Breast epithelium (tissue), 4 donors: ENCODE results near the gene SH2D7. TPM values are rescaled to one million over a fixed set of nuclear protein-coding genes. Genes with fewer than 3 reads are reported as not detected.
A peak's percentile ranks its signal among the peaks of the same experiment; 100 is the strongest.

Source experiments
- DNase-seq, 2 donors: peaks; one replicate each; pipeline ENCODE4 v3.0.0-alpha.2; 2019; ENCODE audit warnings: low spot score in 2 of 2
- H3K27ac ChIP-seq, 2 donors: fragments of 200-600 bp; sonication (generic) in 1 of 2; one replicate each; pipeline ENCODE4 v1.5.1; 2016 to 2019; ENCODE audit warnings: mild to moderate bottlenecking in 1 of 2
- H3K27me3 ChIP-seq, 2 donors: fragments of 200-600 bp; sonication (generic) in 1 of 2; one replicate each; pipeline versions ENCODE4 v1.5.1 to v1.6.0; 2017 to 2019; ENCODE audit warnings: control low read depth in 1 of 2, mild to moderate bottlenecking in 1 of 2
- H3K36me3 ChIP-seq: fragments of 200-600 bp; one replicate; pipeline ENCODE4 v1.5.1; 2019
- H3K4me1 ChIP-seq, 2 donors: fragments of 200-600 bp; sonication (generic); one replicate each; pipeline ENCODE4 v1.5.1; 2016 to 2019; ENCODE audit warnings: control low read depth in 1 of 2
- H3K4me3 ChIP-seq, 3 donors: fragments of 200-600 bp; sonication (generic); 1 replicate in 2 of 3; 2 replicates in 1 of 3; pipeline ENCODE4 v1.5.1; 2016 to 2019; ENCODE audit warnings: mild to moderate bottlenecking in 3 of 3, moderate library complexity in 2 of 3
- H3K9me3 ChIP-seq, 2 donors: fragments of 200-600 bp; sonication (generic) in 1 of 2; one replicate each; pipeline ENCODE4 v1.5.1; 2016 to 2019; ENCODE audit warnings: control low read depth in 1 of 2
- POLR2A ChIP-seq: fragments of 450-650 bp; IDR thresholded peaks from one replicate; pipeline ENCODE4 v1.6.1; 2016; ENCODE audit warnings: antibody characterized with exemption, mild to moderate bottlenecking, moderate library complexity
- POLR2AphosphoS5 ChIP-seq, 3 donors: sonication (generic); formaldehyde crosslinking; IDR thresholded peaks; one replicate each; pipeline ENCODE4 v1.6.1; 2017; ENCODE audit warnings: antibody characterized with exemption in 3 of 3
- intact Hi-C: fragments of 100-400 bp; cut with DNase I; formaldehyde crosslinking; loops from one replicate; pipeline ENCODE4 v1.15.1; 2023; ENCODE audit warnings: low total_unique reads
- total RNA-seq, 3 donors: library from RNA; depleted of rRNA; stranded (reverse); fragments of >200 nt; gene quantifications; one replicate each; pipeline ENCODE4 v1.1.0, GENCODE V29; 2016
- TF ChIP-seq, protein P1 (sequence below), 3 donors: fragments of 450-650 bp; IDR thresholded peaks; one replicate each; pipeline ENCODE4 v1.5.1; 2016 to 2017; ENCODE audit warnings: antibody characterized with exemption in 3 of 3, mild to moderate bottlenecking in 3 of 3, moderate library complexity in 3 of 3

SH2D7 gene
- total RNA-seq, 3 donors from 2014 or later = not detected

DNA sequence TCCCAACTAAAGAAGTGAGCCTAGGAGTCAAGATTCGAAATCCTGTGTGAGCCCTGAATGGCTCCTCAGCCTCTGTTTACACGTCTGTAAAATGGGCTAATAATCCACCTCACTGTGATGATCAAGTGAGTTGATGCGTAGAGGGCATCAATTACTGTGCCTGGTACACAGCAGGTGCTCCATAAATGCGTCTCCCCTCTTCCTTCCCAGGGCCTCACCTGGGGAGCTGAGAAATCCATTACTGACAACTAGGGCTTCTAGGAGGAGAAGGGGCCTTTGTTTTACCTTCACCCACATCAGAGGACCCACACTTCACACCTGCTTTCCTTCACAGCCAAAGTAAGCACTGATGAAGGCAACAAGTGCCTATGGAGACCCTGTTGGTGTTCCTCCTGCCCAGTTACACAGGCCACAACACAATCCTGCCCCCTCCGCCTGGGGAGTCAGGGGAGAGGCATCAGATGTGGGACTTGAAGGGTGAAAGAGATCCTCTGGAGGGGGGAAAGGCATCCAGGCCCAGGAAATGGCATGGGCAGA lies 37.5 kb downstream of the SH2D7 start:
- Histone ChIP-seq H3K4me1 (no peaks in the 10 kb centered on the region), H3K27ac (peak overlapping the region in 1 of 2 donors; percentile 93), H3K27me3 (no peaks in the 10 kb centered on the region), H3K36me3 (no peaks in the 10 kb centered on the region), H3K9me3 (no peaks in the 10 kb centered on the region), H3K4me3 (no peak overlapping the region)
- DNase-seq = no peak
- intact Hi-C loops = loop anchor here (10.0 kb wide), 1 partner anchor 105 kb away; the partner anchor contains the start of gene ACSBG1
- no peak for TF ChIP-seq POLR2A
- no peak for TF ChIP-seq POLR2AphosphoS5 (IDR thresholded peaks at IDR 0.05)
- TF ChIP-seq, protein P1, sequence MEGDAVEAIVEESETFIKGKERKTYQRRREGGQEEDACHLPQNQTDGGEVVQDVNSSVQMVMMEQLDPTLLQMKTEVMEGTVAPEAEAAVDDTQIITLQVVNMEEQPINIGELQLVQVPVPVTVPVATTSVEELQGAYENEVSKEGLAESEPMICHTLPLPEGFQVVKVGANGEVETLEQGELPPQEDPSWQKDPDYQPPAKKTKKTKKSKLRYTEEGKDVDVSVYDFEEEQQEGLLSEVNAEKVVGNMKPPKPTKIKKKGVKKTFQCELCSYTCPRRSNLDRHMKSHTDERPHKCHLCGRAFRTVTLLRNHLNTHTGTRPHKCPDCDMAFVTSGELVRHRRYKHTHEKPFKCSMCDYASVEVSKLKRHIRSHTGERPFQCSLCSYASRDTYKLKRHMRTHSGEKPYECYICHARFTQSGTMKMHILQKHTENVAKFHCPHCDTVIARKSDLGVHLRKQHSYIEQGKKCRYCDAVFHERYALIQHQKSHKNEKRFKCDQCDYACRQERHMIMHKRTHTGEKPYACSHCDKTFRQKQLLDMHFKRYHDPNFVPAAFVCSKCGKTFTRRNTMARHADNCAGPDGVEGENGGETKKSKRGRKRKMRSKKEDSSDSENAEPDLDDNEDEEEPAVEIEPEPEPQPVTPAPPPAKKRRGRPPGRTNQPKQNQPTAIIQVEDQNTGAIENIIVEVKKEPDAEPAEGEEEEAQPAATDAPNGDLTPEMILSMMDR (IDR thresholded peaks at IDR 0.05) = no peak

DNA sequence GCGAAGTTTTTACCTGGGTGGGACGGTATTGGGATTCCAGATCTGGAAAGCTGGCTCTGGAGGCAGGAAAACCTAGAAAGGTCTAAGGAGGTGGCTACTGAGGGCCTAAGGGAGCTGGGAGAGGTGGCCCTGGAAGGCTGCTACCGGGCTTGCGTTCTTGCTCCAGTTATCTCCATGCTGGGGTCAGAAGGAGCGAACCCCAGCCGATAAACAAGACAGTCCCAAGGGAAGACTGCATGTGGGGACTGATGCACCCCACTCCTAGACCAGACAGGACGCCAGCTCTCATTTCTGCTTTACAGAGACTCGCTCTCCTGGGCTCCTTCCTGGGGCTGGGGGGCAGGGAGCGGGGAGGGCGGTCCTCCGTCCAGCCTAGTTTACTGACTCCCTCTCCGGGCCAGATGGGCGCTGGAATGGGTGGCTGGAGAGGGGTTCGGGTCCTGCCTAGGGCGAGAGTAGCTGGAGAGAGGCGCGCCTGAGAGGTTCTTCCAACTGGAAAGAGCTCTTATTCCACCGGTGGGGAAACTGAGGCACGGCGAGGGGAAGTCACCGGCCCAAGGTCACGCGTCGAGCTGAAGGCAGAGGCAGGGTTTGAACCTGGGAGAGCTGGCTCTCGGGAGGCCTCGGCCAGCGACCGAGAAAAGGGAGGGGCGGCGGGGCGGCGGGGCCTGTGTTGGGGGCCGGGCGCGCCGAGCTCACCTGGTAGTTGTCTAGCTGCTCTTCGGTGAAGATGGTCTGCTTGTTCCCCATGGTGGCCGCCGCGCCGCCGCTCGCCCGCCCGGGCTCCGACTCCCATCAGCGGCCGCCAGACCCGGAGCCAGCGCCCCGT lies 38.3 kb downstream of the SH2D7 start:
- no peaks in the 10 kb centered on the region for H3K27me3 ChIP-seq
- H3K9me3 ChIP-seq = no peaks in the 10 kb centered on the region
- intact Hi-C loops = no loop called here
- H3K4me1 ChIP-seq = no peaks in the 10 kb centered on the region
- H3K4me3 ChIP-seq = peak overlapping the region; percentile 59 to 82 (median 71)
- TF ChIP-seq POLR2AphosphoS5 (IDR thresholded peaks at IDR 0.05) = no peak
- TF ChIP-seq, protein P1 (IDR thresholded peaks at IDR 0.05) = no peak
- TF ChIP-seq POLR2A = no peak
- no peaks in the 10 kb centered on the region for H3K36me3 ChIP-seq
- H3K27ac ChIP-seq = peak overlapping the region; percentile 82 to 93
- no peak for DNase-seq

DNA sequence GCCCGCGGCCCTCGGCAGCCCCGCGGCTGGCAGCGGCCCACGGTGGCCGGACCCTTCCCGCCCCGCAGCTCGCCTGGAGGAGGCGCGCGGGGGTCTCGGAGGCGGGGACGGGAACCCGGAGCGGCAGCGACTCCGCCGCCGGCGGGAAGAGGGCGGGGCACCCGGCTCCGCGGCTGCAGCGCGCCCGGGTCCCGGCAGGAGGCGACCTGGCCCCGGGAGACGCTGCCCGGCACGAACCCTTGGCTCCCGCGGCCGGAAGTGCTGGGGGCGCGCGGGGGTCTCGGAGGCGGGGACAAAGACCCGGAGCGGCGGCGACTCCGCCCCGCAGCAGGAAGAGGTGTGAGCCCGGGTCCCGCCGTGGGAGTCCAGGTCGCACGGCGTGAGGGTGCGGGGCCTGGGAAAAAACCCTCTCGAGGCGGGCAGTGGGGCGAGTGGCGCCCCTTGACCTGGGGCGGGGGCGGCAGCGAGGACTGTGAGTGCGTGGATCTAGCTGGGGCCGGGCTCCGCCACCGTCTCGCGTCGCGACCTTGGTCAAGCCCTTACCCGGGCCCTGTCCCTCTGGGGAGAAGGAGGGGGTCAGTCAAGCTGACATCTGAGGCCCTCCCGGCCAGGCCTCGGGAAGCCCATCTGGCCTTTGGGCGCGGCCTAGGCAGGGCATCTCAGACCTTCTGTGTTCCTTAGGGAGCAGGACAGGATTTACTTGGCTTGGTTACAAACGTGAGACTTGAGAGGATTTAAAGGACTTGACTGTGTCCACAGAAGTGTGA lies 39.1 kb downstream of the SH2D7 start, which contains the start of gene CIB2:
Gene CIB2, minus strand, starts transcription at position 151 of the 767 bp plus-strand sequence. CDS start 230 bp downstream, outside the sequence.
- H3K4me1 ChIP-seq = no peaks in the 10 kb centered on the region
- peak in 1 of 2 donors; percentile 46 for DNase-seq
- peak within 1 kb of the TSS; percentile 59 to 82 (median 71) for H3K4me3 ChIP-seq
- intact Hi-C loops = no loop called here
- H3K27ac ChIP-seq = peak within 1 kb of the TSS; percentile 82 to 93
- H3K27me3 ChIP-seq = no peaks in the 10 kb centered on the region
- H3K9me3 ChIP-seq = no peaks in the 10 kb centered on the region
- TF ChIP-seq POLR2A (no peak), POLR2AphosphoS5 (IDR thresholded peaks at IDR 0.05) (peak in 2 of 3 donors; percentile 13 to 26)
- TF ChIP-seq, protein P1 (IDR thresholded peaks at IDR 0.05) = peak; percentile 19 to 85 (median 38)
- no peaks in the 10 kb centered on the region for H3K36me3 ChIP-seq

DNA sequence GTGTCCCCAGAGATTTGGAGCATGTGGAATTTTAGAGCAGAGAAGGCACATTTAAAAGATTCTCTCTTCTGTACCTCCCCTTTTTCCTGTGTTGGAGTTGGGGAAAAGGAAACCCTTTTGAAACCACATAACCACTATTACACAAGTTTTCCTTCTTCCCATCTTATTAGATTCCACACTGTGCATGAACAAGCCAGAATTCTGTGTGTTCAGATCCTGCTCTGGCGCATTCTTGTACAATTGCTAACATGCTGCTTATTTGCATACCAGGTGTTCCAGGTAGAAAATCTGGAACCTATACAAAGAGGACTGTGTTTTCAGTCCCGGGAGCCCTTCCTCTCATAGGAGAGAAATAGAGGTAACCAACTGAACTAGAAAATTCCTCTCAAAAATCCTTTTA lies 41.4 kb downstream of the SH2D7 start:
- no peaks in the 10 kb centered on the region for H3K27me3 ChIP-seq
- H3K36me3 ChIP-seq = no peaks in the 10 kb centered on the region
- H3K4me1 ChIP-seq = no peaks in the 10 kb centered on the region
- peak overlapping the region; percentile 61 to 71 for H3K27ac ChIP-seq
- intact Hi-C loops = no loop called here
- peak in 1 of 2 donors; percentile 80 for DNase-seq
- H3K4me3 ChIP-seq = no peak overlapping the region
- peak in 1 of 3 donors; percentile 37 for TF ChIP-seq POLR2AphosphoS5 (IDR thresholded peaks at IDR 0.05)
- TF ChIP-seq, protein P1 (IDR thresholded peaks at IDR 0.05) = no peak
- no peak for TF ChIP-seq POLR2A
- no peaks in the 10 kb centered on the region for H3K9me3 ChIP-seq
